GM21390 (cell line): ENCODE data around the gene SMARCA4.

Experiments
- ATAC-seq: cut with Tn5 transposase; IDR thresholded peaks from one replicate; pipeline ENCODE4 v1.9.1; 2021; ENCODE audit not compliant: unreplicated experiment

The SMARCA4 gene

DNA sequence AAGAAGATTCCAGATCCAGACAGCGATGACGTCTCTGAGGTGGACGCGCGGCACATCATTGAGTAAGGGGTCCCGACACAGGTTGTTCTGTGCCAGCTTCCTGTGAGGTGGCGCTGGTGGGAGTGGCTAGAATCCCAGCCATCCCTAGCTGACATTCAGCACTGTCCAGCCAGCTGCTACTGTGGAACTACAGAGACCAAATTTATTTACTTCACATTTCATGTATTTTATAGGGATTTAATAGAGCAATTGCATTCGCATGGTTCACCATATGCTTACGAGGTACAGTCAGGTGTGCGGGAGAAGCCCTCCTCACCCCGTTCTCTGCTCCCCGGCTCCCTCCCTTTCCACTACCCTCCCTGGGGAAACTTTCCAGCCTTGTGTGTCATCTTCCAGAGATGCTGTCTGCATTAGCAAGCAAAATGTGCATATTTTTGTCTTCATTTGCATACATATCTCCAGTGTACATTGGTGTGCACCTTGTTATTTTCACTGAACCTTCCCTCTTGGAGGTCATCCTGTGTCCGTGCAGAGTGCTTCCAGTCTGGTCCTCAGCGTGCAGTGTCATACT is 47.2 kb downstream of the SMARCA4 start:
- ATAC-seq, result no peak

DNA sequence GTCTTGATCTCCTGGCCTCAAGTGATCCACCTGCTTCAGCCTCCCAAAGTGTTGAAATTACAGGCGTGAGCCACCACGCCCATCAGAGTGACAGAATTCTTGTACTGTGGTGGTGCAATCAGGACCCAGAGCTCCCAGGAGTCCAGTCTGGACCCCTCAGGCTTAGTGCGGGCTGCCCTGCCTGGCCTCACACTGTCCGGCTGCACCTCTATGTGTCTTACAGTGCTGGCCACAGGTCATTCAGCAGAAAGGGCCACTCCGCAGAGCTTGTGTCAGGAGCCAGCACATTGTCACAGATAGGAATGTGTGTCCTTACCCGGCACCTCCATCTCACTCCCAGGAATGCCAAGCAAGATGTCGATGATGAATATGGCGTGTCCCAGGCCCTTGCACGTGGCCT is 49.2 kb downstream of the SMARCA4 start:
- no peak for ATAC-seq

DNA sequence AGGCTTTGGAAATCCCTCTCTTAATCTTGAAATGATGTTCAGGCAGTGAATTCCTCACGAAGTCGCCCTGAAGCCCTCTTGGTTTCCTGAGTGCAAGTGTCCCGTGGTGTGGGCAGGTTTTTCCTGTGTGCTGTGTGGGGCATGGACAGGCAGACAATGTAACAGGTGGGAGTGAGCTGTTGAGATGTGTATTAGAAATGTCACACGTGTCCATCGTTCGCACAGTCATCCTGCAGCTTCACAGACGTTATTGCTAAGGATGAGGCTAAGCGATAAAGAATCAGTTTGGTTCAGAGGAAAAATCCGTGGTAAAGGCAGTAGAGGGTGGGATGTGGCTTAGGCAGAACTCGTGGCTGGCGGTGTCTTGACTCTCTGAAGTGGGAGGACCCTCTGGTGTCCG is 51.7 kb downstream of the SMARCA4 start:
- no peak for ATAC-seq

DNA sequence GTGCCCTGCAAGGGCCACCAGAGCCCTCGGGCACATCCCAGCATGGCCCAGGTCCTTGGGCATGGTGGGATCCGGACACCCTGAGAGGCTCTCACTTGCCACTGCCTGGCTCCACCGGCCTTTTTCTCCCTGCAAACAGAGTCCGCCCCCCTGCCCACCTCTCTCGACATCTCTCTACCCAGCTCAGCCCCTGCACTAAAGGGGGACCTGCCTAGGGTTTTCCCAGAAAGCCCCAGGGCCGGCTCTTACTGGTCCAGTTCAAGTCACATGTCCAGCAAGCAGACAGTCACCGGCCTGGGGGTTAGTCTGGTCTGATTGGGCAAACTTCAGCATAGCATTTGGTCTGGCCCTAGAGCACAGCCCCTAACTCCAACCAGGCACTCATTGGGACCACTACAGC is 52.9 kb downstream of the SMARCA4 start:
- no peak for ATAC-seq

DNA sequence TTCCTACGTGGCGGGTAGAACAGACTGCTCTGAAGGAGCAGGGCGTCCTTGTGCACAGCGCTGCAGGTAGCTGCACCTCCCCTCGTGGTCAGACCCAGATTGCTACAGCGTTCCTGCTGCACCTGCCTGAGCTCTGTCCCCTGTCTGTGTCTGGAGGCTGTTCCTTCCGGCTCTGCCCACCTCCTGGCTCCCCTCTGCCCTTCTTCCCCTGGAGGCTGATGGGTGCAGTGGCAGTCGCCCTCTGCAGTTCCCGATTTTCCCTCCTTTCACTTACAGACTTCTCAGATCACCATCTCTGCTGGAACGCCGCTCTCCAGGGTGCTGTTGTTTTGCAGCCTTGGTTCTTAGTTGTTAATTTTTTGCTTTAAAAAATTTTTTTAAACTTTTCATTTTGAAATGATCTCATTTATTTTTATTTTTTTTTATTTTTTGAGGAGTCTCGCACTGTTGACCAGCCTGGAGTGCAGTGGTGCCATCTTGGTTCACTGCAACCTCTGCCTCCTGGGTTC is 53.6 kb downstream of the SMARCA4 start:
- ATAC-seq, result no peak

DNA sequence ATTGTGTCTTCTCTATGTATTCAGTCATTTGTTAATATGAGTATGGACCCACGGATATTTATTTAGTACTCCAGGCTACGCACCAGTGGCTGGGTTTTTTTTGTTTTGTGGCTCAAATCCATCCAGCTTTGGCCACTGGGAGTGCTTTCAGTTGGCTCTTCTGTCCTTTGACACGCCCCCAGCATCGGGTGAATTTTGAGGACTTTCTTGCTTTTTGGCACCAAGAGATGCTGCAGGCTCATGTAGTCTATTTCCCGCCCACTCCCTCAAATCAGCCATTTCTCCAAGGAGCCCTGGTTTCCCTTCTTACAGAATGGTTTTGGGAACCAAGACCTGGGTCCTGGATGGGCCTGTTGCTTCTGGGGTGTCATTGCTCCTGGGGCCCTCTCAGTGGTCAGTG is 55.8 kb downstream of the SMARCA4 start:
- no peak for ATAC-seq

DNA sequence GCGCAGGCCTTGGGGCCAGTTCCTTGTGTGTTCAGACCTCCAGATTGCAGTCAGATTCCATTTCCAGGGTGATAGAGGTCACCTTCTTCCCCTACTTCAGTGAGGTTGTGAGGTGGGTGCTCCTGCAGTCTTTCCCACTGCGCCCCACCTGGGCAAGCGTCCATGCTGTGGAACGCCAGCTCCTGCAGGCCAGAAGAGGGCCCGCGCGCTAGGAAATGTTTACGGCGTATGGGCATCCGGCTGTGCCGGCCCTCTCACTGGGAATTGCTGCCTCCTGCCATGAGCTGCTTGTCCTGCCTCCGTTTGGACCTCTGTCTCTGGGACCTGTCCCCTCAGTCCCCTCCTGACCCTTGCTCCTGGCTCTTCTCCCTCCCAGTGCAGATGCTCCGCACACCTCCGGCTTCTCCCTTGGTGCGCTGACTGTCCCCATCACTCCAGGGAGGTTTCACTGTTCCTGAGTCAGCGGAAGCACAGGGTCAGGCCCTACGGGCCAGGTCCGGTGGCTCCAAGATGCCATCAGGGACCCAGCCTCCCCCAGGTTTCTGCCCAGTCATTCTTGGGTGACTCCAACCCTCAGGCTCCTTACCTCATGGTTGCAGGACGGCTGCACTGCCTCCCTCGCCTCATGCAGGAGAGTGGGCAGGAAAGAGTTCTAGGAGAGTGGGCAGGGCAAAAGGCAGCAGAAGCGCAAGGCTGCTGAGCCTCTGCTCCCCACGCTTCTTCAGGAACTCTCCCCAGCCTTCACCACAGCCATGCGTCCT is 56.6 kb downstream of the SMARCA4 start:
- ATAC-seq, result no peak

DNA sequence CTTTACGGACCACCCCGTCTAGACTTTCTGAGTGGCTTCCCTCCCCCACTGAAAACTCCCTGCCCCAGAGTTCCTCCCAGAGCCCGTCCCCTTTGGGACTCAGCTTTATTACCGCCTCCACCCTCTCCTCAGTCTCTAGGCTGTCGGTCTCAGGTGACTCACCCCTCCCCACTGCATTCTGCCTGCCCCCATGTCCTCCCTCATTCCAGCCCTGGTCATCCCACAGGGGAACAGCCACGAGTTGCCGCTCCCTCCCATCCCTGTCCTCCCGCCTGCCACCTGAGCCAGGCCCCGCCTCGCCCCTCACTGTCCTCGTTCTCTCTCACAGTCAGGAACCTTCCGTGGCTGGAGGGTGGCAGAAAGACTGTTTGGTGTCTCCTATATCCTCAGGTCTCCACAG is 57.3 kb downstream of the SMARCA4 start:
- ATAC-seq, result no peak

DNA sequence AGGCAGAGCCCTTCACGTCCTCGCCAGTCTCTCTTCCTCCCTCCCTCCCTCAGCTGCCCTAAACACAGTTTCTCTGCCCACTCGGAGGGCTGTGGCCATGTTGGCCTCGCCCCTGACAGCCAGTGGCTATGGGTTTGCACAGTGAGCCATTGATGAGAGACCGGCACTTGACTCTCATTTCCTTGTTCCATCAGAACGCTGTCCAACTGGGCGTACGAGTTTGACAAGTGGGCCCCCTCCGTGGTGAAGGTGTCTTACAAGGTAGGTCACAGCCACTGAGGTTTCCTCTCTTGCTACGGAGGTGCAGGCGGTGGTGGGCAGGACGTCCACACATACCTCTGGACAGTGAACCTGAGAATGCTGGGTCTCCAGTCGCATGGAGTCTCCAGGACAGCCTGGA is 57.9 kb downstream of the SMARCA4 start:
- no peak for ATAC-seq

DNA sequence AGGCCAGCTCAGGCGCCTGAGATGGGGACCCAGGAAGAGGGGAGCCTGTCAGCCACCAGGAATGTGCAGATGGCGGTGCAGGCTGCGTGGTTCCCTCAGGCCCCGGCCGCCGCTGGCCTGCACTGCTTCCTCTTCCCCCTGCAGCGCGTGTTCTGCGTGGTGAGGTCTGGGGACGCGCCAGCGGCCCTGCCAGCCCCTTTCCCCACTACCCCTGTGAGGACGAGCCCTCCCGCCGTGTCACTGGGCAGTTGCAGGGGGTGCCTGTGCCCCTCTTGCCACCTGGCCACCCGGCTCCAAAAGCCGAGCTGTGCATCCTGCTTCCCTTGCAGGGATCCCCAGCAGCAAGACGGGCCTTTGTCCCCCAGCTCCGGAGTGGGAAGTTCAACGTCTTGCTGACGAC is 58.4 kb downstream of the SMARCA4 start:
- no peak for ATAC-seq

DNA sequence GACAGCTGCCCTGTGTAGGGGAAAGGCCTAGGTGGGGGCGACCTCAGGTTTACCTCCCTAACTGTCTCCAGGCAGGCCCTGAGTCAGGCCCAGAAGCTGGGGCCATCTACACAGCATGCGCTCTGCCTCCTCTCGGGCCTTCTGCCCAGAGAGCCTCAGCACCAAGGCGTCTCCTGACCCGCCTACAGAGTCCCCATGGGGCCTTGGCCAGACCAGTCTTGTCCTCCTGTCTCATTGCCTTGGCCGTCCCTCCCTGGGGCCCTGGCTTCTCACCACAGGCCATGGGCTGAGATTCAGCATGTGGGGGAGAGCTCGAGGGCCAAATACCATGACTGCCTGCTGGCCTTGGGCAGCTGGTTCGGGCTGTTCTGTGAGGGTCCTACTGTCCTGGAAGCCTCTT is 59.0 kb downstream of the SMARCA4 start:
- no peak for ATAC-seq

DNA sequence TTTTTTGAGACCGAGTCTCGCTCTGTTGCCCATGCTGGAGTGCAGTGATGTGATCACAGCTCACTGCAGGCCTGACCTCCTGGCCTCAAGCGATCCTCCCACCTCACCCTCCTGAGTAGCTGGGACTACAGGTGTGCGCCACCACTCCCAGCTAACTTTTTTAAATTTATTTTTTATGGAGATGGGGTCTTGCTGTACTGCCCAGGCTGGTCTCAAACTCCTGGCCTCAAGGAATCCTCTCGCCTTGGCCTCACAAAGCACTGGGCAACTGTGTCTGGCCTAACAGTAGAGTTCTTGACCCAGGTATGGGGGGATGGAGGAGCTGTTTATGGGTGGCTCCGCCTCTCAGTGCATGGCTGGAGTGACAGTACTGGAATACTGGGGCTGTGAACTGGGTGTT is 59.6 kb downstream of the SMARCA4 start:
- no peak for ATAC-seq

DNA sequence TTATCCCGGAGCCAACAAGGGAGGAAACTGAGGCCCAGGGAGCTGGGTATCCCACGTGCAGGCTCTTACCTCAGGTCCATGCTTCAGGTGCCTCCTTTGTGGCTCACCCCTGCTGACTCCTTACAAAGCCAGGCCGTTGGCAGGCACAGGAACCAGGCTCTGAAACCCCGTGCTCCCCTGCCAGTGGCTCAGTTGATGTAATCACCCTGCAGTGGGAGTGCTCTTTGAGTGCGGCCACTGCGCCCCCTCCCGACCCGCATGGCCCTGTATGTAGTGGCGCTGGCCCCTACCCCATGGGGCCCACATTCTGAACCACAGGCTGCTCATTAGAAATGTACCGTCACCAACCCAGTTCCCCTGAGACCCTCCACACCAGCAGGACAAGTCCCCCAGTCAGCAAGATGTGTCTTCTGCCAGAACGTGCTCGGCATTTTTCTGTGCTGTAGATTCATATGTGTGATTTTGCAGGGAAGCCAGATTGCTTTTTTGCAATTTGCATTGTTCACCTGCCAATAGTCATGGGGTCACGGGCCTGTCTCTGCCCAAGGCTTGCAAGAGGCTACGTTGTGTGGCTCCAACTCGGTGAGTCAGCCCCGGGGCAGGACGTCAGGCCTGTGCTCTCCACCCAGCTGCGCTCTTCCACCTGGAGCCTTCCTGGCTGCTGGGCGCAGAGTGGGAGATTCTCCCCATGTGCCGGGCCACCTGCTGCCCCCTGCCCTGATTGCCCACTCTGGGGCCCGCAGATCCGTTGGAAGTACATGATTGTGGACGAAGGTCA is 60.3 kb downstream of the SMARCA4 start:
- ATAC-seq, result no peak

DNA sequence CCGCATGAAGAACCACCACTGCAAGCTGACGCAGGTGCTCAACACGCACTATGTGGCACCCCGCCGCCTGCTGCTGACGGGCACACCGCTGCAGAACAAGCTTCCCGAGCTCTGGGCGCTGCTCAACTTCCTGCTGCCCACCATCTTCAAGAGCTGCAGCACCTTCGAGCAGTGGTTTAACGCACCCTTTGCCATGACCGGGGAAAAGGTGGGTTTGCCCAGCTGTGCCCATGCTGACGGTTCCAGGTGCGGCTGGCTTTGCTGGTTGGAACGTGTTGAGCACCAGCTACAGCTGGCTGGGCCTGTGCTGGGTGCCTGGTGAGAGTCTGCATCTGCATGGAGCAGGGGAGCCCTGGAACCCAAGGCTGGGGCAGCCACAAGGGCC is 60.9 kb downstream of the SMARCA4 start:
- ATAC-seq, result no peak

DNA sequence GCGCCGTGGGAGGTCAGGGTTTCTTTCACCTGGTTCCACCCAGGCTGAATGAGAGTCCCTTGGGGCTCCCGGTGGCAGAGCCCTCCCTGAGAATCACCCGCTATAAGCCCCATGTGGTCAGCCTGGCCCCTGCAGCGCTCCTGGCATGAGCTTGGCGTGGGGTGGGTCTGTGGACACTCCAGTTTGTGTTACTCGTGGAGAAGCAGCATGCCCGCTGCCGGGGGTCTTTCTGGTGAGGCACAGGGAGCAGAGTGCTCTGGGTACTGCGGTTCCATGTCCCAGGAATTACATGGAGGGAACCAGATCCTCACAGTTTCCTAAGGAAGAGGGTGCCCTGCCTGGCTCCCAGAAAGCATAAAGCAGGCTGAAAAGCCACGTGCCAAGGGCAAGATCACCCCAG is 62.2 kb downstream of the SMARCA4 start:
- ATAC-seq, result no peak

DNA sequence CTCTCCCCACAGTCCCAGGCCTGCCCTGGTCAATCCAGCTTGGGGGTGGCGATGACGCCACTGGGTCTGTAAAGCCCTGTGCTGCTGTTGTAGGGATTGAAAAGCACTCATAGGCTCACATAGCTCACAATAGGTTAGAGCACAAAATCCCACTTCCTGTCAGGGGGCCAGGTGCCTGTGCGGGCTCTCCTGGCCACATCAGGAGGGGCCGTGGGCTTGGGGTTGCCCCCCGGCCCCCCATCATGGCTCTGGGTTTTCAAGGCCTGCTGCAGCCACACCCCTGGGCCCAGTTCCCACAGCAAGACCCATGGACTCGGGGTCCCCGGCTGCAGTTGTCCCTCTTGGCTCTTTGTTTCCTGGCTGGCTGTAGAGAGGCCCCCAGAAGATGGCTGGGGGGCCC is 62.9 kb downstream of the SMARCA4 start:
- no peak for ATAC-seq

DNA sequence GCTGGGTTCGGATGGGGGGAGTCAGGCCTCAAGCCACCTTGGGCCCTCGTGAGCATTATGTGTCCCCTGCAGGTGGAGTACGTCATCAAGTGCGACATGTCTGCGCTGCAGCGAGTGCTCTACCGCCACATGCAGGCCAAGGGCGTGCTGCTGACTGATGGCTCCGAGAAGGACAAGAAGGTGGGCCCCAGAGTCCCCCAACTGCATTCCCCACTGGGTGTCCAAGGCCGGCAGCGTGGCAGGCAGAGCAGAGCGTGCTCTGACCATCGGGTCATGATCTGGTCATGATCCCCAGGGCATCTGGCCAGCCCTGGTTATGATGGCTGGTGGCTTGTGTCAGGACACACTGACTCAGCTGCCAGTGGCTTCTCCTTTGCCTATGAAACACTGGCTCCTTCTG is 63.4 kb downstream of the SMARCA4 start:
- no peak for ATAC-seq

DNA sequence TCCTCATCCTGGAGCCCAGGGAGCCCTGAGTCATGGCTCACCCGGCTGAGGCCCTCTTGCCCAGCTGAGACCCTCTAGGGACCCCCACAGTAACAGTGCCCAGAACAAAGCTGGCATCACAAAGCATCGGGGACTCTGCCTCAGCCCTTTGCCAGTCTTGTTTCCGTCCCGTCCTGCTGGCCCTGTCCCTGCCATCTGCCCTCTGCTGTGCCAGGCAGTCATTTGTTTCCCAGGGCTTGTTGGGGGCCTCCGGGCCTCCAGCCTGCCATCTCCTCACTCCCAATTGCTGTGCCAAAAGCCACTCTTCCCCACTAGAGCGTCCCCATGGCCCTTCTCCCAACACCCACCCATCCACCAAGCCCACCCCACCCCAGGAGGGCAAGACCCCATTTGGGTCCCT is 64.2 kb downstream of the SMARCA4 start:
- ATAC-seq, result no peak

DNA sequence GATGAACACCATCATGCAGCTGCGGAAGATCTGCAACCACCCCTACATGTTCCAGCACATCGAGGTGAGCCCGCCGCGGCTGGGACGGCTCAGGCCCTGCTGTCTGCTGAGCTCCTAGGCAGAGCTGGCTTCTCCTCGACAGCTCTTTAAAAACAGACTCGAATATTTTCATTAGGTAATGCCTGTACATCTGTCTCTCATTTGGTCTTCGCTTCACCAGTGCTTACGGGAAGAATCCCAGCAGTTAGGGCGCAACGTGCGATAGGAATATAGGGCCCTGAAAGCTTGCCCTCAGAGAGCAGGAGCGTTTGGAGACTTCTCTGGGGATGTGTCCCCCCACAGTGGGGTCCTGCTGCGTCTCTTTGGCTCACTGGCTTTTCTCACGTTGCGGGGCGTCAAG is 64.6 kb downstream of the SMARCA4 start:
- no peak for ATAC-seq

DNA sequence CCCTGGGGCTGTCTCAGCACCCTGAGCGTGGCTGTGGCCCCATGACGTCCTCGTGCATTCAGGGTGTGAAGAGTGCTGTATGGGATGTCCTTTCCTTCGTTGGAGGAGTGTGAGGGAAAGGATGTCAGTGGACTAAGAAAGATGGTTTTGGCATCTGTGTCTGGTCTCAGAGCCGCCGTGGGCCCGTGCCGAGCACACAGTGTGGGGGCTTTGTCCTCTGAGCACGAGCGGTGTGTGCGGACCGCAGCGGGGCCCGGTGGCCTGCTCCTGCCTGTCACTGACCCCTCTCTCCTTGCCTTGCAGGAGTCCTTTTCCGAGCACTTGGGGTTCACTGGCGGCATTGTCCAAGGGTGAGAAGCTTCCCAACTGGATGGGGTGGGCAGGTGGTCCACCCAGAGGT is 65.2 kb downstream of the SMARCA4 start:
- no peak for ATAC-seq

DNA sequence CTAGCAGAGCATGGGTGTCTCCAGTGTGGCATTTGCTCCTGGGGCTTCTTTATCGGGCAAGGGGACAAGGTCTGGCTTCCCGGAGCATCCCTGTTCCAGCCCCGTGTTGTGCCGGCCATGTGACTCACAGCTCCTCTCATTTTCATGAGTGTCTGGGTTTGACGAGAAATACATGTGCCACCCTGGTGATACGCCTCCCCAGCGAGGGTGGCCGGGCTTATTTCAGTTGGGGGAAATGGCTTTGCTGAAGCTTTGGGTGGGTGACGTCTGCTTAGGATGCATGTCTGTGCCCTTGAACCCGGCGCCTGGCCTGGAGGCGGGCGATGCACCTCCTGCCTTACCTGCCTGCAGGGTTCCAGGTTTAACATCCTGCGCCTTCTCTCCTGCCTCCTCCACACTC is 66.6 kb downstream of the SMARCA4 start:
- ATAC-seq, result no peak

DNA sequence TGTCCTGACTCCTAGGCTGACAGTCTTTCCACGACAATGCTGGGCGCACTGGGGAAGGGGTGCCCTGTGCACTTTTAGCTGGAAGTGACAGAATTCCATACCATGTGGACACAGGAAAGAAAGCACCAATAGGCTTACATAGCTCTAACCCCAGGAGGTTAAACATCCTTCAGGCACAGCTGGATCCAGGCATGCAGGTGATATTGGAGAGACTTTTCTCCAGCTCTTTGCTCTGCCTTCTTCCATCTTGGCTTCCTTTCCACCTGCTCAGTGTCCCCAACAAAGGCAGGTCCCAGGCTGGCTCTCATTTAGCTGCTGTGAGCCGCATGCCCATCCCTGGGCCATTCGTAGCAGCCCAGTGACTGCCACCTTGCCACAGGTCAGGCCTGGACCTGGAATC is 67.3 kb downstream of the SMARCA4 start:
- no peak for ATAC-seq
